Calu3 (cell line): ENCODE results near the gene THAP2. TPM values are rescaled to one million over a fixed set of nuclear protein-coding genes. Genes with fewer than 3 reads are reported as not detected.

Experiments used
- BruUV-seq: library from RNA; stranded (reverse); fragments of 400-500 nt; replicated peaks from 2 replicates; lab custom pipeline; 2021; lab: Mats Ljungman, UMichigan
- CTCF ChIA-PET: fragments of 300-600 bp; sonication (Branson Sonifier 250); formaldehyde crosslinking; loops from one replicate; lab custom pipeline; 2022; ENCODE audit warnings: antibody characterized with exemption; lab: Charles Lee
- DNase-seq: peaks from one replicate; pipeline ENCODE4 v3.0.0; 2022
- H3K27ac Mint-ChIP-seq: one replicate; pipeline ENCODE4 v1.8.0; 2022; ENCODE audit warnings: mixed read lengths; ENCODE audit not compliant: unreplicated experiment
- H3K27me3 Mint-ChIP-seq: one replicate; pipeline ENCODE4 v1.8.0; 2022; ENCODE audit warnings: mixed read lengths; ENCODE audit not compliant: unreplicated experiment
- H3K36me3 Mint-ChIP-seq: one replicate; pipeline ENCODE4 v1.8.0; 2022; ENCODE audit warnings: mild to moderate bottlenecking, moderate library complexity, mixed read lengths; ENCODE audit not compliant: insufficient read depth, unreplicated experiment
- H3K4me1 Mint-ChIP-seq: one replicate; pipeline ENCODE4 v1.8.0; 2022; ENCODE audit warnings: mild to moderate bottlenecking, low read depth, mixed read lengths; ENCODE audit not compliant: unreplicated experiment
- H3K4me3 Mint-ChIP-seq: one replicate; pipeline ENCODE4 v1.8.0; 2022; ENCODE audit warnings: mild to moderate bottlenecking, low read depth, moderate library complexity, mixed read lengths; ENCODE audit not compliant: unreplicated experiment
- H3K9me3 Mint-ChIP-seq: one replicate; pipeline ENCODE4 v1.8.0; 2022; ENCODE audit warnings: low read depth, mixed read lengths; ENCODE audit not compliant: unreplicated experiment
- CTCF ChIP-seq: fragments of 200-600 bp; IDR thresholded peaks from one replicate; pipeline ENCODE4 v1.8.0; 2022; ENCODE audit warnings: antibody characterized with exemption; ENCODE audit not compliant: unreplicated experiment
- intact Hi-C: fragments of 100-400 bp; cut with micrococcal nuclease; formaldehyde crosslinking; loops from one replicate; pipeline ENCODE4 v1.10.0; 2022; ENCODE audit not compliant: unreplicated experiment
- total RNA-seq: library from RNA; stranded (reverse); gene quantifications from 2 replicates; pipeline ENCODE4 v1.2.3, GENCODE V29; 2022

Gene THAP2
- total RNA-seq, 1 experiment from 2014 or later = 9.6 TPM

DNA sequence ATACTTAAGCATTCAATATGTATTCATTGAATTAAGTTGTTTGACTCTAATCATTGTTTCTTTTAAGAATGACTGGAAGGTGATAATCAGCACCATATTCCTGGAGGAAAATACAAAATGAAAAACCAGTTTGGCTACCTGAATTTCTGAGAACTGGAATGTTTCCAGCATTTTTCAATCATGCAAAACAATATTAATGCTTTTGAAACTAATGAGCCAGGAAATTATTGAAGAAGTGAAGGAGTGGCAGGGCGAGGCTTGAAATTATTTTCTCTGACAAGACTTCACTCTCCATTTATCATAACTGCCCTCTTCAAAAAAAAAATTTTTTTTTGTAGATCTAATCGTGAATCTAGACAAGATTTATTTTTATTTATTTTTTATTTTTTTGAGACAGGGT, 40.8 kb downstream of the THAP2 start:
- intact Hi-C loops = no loop called here
- no peak overlapping the region for H3K27ac Mint-ChIP-seq
- no TSS peak for BruUV-seq
- no peak for DNase-seq
- no peaks in the 10 kb centered on the region for H3K9me3 Mint-ChIP-seq
- peaks cover 22% of the 10 kb centered on the region for H3K4me1 Mint-ChIP-seq
- H3K27me3 Mint-ChIP-seq = no peaks in the 10 kb centered on the region
- no peaks in the 10 kb centered on the region for H3K36me3 Mint-ChIP-seq
- no peak for TF ChIP-seq CTCF
- H3K4me3 Mint-ChIP-seq = no peak overlapping the region
- CTCF ChIA-PET = no interaction called here

DNA sequence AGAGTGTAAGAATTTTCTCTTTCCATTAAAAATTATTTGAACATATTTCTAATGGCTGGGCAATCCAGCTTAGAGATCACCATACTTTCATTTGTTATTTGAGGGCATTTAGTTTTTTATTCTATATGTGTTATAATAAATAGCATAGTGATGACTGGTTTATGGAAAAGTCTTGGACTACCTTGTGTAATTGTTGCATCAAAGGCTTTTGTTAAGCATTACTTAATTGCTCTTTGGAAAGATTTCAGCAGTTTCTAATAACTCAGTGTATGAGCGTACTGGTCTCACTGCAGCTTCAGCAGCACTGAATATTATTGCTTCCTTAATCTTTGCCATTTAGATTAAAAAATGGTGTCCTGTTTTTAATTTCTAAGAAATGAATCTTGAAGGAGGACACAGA, 44.6 kb downstream of the THAP2 start:
- DNase-seq = no peak
- Mint-ChIP-seq H3K4me1 (peaks cover 36% of the 10 kb centered on the region), H3K27me3 (no peaks in the 10 kb centered on the region), H3K4me3 (no peak overlapping the region), H3K9me3 (peaks cover 5% of the 10 kb centered on the region), H3K36me3 (no peaks in the 10 kb centered on the region), H3K27ac (no peak overlapping the region)
- intact Hi-C loops = no loop called here
- CTCF ChIA-PET = interaction anchor here (0.6 to 1.3 kb wide), 2 partner anchors 11 to 13 kb away, joined by 4 to 5 read pairs; no protein-coding TSS in a partner anchor
- BruUV-seq = no TSS peak
- no peak for TF ChIP-seq CTCF

- peaks cover 36% of the 10 kb centered on the region for H3K4me1 Mint-ChIP-seq
- intact Hi-C loops = no loop called here
- H3K27me3 Mint-ChIP-seq = no peaks in the 10 kb centered on the region
- H3K9me3 Mint-ChIP-seq = peaks cover 5% of the 10 kb centered on the region
- no TSS peak for BruUV-seq
- CTCF ChIA-PET = no interaction called here
- peak overlapping the region; percentile 4 for H3K4me3 Mint-ChIP-seq
- peak overlapping the region; percentile 60 for H3K27ac Mint-ChIP-seq
- DNase-seq = peak; percentile 66
- no peak for TF ChIP-seq CTCF
- H3K36me3 Mint-ChIP-seq = no peaks in the 10 kb centered on the region
Measured at GRCh38 chr12:71710276-71711125, 46.4 kb downstream of the THAP2 start.

DNA sequence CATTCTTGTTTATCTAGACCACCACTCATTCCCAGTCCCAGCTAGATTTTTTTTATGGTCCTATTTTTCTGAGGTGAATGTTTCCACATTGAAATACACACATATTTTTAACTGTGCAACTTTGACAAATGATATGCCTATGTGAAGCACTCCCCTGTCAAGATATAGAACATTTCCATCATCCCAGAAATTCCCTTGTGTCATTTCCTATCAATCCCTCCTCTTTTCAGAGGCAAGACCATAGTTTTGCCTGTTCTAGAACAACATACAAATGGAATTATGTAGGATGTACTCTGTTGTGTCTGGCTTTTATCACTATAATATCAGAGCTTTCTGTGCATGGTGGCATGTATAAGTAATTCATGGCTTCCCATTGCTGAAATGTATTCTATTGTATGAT, 54.5 kb downstream of the THAP2 start:
- CTCF ChIA-PET = interaction anchor here (0.6 to 1.5 kb wide), 2 partner anchors 9 to 91 kb away, joined by 3 to 5 read pairs; no protein-coding TSS in a partner anchor
- intact Hi-C loops = no loop called here
- no peak for TF ChIP-seq CTCF
- no peaks in the 10 kb centered on the region for H3K36me3 Mint-ChIP-seq
- H3K27ac Mint-ChIP-seq = no peak overlapping the region
- no peak overlapping the region for H3K4me3 Mint-ChIP-seq
- no peaks in the 10 kb centered on the region for H3K27me3 Mint-ChIP-seq
- no TSS peak for BruUV-seq
- DNase-seq = no peak
- H3K4me1 Mint-ChIP-seq = peaks cover 10% of the 10 kb centered on the region
- no peaks in the 10 kb centered on the region for H3K9me3 Mint-ChIP-seq
